HG02840 (cell line): ENCODE data around the gene MINDY2.
A peak's percentile ranks its signal among the peaks of the same experiment; 100 is the strongest.
"Not testable (repeated sequence)": the region's sequence is repeated elsewhere in the genome, so short reads cannot be mapped to it uniquely, and the experiment has no call there.

Source experiments
- ATAC-seq: cut with Tn5 transposase; IDR thresholded peaks from one replicate; pipeline ENCODE4 v1.9.1; 2021; ENCODE audit warnings: mild to moderate bottlenecking, moderate library complexity, moderate number of reproducible peaks; ENCODE audit not compliant: unreplicated experiment, low FRiP score

Gene MINDY2

DNA sequence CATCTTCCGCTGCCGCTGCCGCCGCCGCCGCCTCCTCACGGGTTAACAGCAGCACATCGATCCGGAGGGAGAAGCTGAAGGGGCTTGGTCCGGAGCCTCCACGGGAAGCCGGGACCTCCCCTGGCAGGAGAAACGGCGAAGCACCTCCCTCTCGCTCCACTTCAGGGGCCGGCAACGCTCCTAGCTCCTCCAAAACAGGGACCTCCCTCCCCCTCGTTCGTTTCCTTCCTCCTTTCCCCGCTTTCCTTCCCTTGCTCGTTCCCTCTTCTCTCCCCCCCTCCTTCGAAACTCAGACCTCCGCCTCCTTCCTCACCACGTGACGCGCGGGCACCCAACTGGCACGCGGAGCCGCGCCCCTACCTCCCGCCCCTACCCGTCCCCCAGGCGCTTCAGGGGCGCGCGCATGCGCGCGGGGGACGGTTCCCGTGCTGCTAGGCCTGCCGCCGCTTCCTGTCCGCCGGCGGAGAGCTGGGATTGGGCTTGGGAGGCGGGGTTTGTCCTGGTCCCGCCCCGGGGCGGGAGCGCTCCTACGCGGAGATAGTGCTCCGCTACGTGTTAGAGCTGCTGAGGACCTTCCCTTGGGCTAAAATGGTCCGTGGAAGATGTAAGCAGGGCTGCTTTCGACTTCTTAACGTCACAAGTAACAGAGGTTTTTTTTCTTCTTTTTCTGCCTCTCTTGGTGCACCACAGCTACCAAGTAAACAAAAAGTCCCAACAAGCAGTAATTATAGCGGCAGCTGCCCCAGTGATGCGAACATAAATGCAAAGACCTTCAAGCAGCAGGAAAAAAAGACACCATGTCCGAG, 21.4 kb upstream of the MINDY2 start, which contains the start of gene ADAM10:
ADAM10 (minus strand) TSS at position 176 of the 806 bp plus-strand sequence; CDS start at position 3, 173 bp downstream.
- peak; percentile 77 for ATAC-seq

- ATAC-seq, result no peak
Measured at GRCh38 chr15:58752716-58753115, 18.4 kb upstream of the MINDY2 start.

GRCh38 chr15:58755350-58755749, 15.8 kb upstream of the MINDY2 start:
- ATAC-seq, result no peak

DNA sequence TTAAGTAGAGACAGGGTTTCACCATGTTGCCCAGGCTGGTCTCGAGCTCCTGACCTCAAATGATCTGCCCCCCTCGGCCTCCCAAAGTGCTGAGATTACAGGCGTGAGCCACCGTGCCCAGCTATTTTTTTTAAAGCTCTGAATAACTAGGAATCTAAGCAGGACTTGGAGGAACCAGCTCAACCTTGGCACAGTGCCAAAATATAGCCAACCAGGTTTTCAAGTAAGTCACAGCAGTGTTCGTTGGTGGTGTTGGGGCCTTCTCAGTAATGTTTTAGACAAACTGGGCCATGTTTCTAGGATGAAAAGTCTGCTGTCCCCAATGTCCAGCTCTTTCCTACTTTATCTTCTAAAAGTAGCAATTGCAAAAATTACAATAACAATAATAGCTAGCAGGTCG, 15.1 kb upstream of the MINDY2 start:
- ATAC-seq, result no peak

- ATAC-seq, result no peak
Measured at GRCh38 chr15:58758141-58758540, 13.0 kb upstream of the MINDY2 start.

DNA sequence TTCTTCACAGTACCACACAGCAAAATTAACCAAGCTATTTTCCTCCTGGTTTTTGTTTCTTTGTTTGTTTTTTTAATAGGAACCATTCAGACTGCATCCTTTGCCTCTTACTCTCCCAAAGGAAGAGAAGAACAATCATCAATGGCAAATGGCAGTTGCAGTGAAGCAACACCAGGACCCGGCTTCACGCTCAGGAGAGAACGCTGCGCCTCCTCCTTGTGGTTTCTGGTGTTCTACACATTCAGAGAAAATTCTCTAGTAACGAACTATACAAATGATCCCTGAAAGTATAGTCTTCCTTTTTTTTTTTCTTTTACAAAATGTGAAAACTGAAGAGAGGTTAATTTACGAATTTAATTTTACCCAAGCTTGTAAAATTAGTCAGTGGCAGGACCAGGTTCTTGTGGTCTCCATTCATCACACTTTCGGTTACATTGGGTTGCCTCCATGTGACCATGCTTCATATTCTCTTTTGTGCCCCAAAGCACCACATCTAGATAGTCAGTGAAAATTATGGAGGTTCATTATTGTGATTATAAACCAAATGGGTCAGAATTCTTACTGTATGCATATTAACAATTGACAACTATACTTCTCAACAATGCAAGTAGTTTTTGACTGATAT, 10.6 kb upstream of the MINDY2 start:
- no peak for ATAC-seq

DNA sequence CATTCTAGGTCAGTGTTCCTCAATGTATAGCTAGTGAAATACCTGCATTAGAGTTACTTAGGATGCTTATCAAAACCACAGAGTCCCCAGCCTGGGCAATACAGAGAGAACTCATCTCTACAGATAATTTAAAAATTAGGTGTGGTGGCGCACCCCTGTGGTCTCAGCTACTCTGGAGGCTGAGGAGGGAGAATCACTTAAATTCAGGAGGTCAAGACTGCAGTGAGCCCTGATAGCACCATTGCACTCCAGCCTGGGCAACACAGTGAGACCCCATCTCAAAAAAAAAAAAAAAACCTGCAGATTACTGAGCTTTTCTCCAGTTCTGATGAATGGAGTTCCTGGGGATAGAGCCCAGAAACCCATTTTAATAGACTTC, 10.1 kb upstream of the MINDY2 start:
- ATAC-seq, result no peak

- ATAC-seq, result no peak
Measured at GRCh38 chr15:58762285-58762684, 8.8 kb upstream of the MINDY2 start.

DNA sequence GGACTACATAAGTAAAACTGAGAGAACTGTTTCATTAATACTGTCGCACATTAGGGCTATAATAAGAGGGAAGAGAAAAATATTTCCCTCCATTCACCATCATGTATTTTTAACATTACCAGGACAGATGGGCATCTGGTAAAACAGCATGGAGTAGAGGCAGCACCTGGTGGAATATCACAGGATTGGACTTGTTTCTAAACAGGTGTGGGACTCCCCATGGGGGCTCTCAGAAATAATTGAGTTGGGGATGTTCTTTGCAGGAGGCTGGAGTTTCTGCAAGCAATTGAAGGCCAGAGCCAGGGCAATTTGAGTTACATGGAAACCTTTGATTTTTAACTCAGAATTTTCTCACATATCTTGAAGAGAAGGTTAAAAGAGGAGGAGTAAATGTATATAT, 8.4 kb upstream of the MINDY2 start:
- no peak for ATAC-seq

- ATAC-seq, result no peak
Measured at GRCh38 chr15:58764468-58764867, 6.6 kb upstream of the MINDY2 start.

DNA sequence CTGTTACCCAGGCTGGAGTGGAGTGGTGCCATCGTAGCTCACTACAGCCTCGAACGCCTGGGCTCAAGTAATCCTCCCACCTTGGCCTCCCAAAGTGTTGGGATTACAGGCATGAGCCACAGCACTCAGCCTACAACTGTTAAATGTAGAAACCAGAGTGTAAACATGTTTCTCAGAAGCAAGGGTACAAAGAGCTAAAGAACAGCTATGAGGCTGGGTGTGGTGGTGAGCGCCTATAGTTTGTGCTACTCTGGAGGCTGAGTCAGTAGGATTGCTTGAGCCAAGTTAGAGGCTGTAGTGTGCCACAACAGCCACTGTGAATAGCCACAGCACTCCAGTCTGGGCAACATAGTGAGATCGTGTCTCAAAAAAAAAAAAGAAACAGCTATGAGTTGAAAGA, 4.8 kb upstream of the MINDY2 start:
- ATAC-seq, result no peak

- not testable (repeated sequence) for ATAC-seq
Measured at GRCh38 chr15:58768601-58769004, 2.5 kb upstream of the MINDY2 start.

DNA sequence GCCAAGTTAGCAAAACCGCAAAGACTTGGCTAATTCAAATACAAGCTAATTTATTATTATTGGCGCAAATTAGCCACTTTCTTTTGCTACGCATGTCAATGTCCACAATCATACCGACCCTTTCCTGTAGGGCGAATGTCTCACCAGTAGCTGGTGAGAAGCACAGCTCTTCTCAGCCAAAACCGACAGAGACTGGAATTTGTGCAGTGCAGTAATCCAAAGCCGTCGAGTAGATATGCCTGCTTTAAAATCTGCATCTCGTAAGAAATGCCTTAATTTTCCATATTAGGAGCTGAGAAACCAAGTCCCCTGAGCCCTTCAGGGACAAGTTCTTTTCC, 614 bp upstream of the MINDY2 start:
- ATAC-seq, result no peak

DNA sequence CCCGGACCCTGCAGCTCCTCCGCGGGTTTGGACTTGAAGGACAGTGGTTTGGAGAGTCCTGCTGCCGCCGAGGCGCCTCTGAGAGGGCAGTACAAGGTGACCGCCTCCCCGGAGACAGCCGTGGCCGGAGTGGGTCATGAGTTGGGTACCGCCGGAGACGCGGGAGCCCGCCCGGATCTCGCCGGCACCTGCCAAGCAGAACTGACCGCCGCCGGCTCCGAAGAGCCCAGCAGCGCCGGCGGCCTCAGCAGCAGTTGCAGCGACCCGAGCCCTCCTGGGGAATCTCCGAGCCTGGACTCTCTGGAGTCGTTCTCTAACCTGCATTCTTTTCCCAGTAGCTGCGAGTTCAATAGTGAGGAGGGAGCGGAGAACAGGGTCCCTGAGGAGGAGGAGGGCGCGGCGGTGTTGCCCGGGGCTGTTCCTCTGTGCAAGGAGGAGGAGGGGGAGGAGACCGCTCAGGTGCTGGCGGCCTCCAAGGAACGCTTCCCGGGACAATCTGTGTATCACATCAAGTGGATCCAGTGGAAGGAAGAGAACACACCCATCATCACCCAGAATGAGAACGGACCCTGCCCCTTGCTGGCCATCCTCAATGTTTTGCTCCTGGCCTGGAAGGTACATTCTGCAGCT, 634 bp downstream of the MINDY2 start:
- peak; percentile 16 for ATAC-seq

- no peak for ATAC-seq
Measured at GRCh38 chr15:58773024-58773423, 1.9 kb downstream of the MINDY2 start.

DNA sequence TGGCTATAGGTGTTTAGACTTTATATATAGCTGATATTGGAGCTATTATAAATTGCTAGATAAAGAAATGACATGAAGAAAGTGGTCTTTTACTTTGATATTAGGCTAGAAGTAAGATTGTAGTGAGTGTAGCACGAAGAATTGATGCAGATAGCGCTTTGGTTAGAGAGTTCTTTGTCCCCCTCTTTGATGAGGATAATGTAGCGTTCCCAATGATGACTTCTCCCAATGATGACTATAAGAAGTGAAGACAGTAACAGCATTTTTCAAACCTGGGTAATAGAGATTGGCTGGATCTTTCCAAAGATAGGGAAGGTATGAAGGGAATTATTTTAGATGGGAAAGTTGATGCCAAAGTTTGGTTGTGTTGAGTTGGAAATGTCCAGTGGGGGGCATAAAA, 4.3 kb downstream of the MINDY2 start:
- no peak for ATAC-seq

DNA sequence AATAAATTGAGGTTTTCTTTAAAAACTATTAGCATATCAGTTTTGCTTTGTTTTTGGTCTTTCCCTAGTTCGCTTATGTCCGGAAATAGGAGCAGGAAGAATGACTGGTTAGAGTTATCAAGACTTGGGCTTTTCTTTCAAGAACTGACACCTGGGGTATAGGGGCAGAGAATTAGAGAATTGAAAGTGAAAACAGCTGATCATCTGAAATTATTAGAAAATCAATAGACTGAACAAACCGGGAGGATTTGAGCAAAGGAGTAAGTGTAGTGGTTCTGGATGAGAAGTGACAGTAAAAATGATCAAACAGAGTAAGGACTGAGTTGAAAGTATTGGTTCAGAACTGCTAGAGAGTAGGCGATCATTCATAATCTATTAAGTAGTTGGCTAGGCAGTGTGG, 6.0 kb downstream of the MINDY2 start:
- ATAC-seq, result no peak

GRCh38 chr15:58779554-58779953, 8.5 kb downstream of the MINDY2 start:
- ATAC-seq, result no peak

DNA sequence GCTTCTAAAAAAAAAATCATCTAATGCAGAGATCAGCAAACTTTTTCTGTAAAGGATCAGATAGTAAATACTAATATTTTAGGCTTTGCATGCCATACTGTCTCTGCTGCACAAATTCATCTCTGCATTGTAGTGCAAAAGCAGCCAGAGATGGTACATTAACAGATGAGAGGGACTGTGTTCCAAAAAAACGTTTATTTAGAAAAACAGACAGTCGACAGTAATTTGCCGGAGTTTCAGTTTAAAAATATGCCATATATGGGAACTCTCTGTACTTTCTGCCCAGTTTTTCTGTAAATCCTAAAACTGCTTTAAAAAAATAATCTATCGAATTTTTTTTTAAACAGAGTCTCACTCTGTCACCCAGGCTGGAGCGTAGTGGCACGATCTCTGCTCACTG, 14.3 kb downstream of the MINDY2 start:
- ATAC-seq, result no peak

GRCh38 chr15:58788056-58788710, 17.1 kb downstream of the MINDY2 start:
- ATAC-seq, result no peak

GRCh38 chr15:58793862-58794261, 22.8 kb downstream of the MINDY2 start:
- ATAC-seq, result no peak
